ENCODE measurements around the gene CCT5. TPM values are rescaled to one million over a fixed set of nuclear protein-coding genes. Genes with fewer than 3 reads are reported as not detected.

The CCT5 gene
- total RNA-seq, 1 experiment from 2014 or later, result 532 TPM

GRCh38 chr5:10243660-10244240 is 6.3 kb upstream of the CCT5 start:
- H3K4ac ChIP-seq (ENCODE audit: low read depth, low read length), result no peak overlapping the region
- no peak overlapping the region for H3K9ac ChIP-seq (ENCODE audit: extremely low read depth, insufficient read length, low read length)
- no peaks in the 10 kb centered on the region for H3K4me1 ChIP-seq (ENCODE audit: insufficient read depth, low read length)
- H3K79me2 ChIP-seq (ENCODE audit: insufficient read depth, low read length), result peaks cover 3% of the 10 kb centered on the region; the same call in 1 of the 2 replicates
- Mint-ChIP-seq H3K4me3 (no peak overlapping the region), H3K27ac (no peak overlapping the region), H3K27me3 (ENCODE audit: low read depth) (no peaks in the 10 kb centered on the region), H3K36me3 (ENCODE audit: insufficient read depth in 1 of 3, low read depth in 3 of 3) (peaks cover 0 to 3% (median 3%) of the 10 kb centered on the region in 3 experiments; a peak in 4 of 7 replicates), H3K4me1 (peaks cover 6 to 7% of the 10 kb centered on the region in 2 experiments), H3K9me3 (no peaks in the 10 kb centered on the region)
- no peak overlapping the region for H4K8ac ChIP-seq (replicated peaks; ENCODE audit: insufficient read length, low read depth, low read length)
- no peak overlapping the region for H4K91ac ChIP-seq (ENCODE audit: insufficient read length, low read depth, low read length)
- H3K56ac ChIP-seq (ENCODE audit: insufficient read length, low read depth, low read length), result no peak overlapping the region
- H3K18ac ChIP-seq (ENCODE audit: insufficient read length, low read depth, low read length), result no peak overlapping the region
- no peak overlapping the region for H3K27ac ChIP-seq (ENCODE audit: insufficient read length, low read depth, low read length)
- no peaks in the 10 kb centered on the region for H3K27me3 ChIP-seq (ENCODE audit: insufficient read depth, low read length)
- H3K79me1 ChIP-seq (ENCODE audit: insufficient read depth, low read depth, low read length, poor library complexity, severe bottlenecking), result no peaks in the 10 kb centered on the region
- no peaks in the 10 kb centered on the region for H3K9me3 ChIP-seq (ENCODE audit: control insufficient read depth, low read depth, low read length)
- no peak overlapping the region for H3T11ph ChIP-seq (ENCODE audit: low read length)
- no peak overlapping the region for H3K4me2 ChIP-seq (ENCODE audit: insufficient read depth, insufficient read length, low read length)
- H2AK5ac ChIP-seq (ENCODE audit: insufficient read length, low read length), result no peak overlapping the region
- H3K14ac ChIP-seq (ENCODE audit: insufficient read depth, low read length), result no peak overlapping the region
- no CpG with 5 or more reads among the region's 1 CpG for WGBS (ENCODE audit: extremely low coverage, insufficient read length, low lambda C conversion rate)
- no peak overlapping the region for H4K5ac ChIP-seq (ENCODE audit: insufficient read length, low read depth, low read length)
- H2BK5ac ChIP-seq (ENCODE audit: insufficient read length, low read length), result no peak overlapping the region
- no peak overlapping the region for H2BK120ac ChIP-seq (ENCODE audit: low read depth, low read length, poor library complexity, severe bottlenecking)
- no peak overlapping the region for H3K23ac ChIP-seq (ENCODE audit: insufficient read length, low read depth, low read length)
- no peak overlapping the region for H2BK20ac ChIP-seq (ENCODE audit: low read depth, low read length, poor library complexity, severe bottlenecking)
- TF ChIP-seq CTCF (conservative IDR thresholded peaks at IDR 0.05), result no peak
- H2AFZ ChIP-seq (ENCODE audit: low read length), result no peak overlapping the region
- H2BK12ac ChIP-seq (ENCODE audit: insufficient read length, low read depth, low read length), result no peak overlapping the region
- H4K20me1 ChIP-seq (ENCODE audit: control insufficient read depth, insufficient read depth, insufficient read length), result no peaks in the 10 kb centered on the region
- DNase-seq, result no peak
- no peak overlapping the region for H2BK15ac ChIP-seq (ENCODE audit: low read depth, low read length)
- no peaks in the 10 kb centered on the region for H3K23me2 ChIP-seq (ENCODE audit: insufficient read length, low read depth, low read length, poor library complexity, severe bottlenecking)

Measured in H9 (cell line).